GM21526 (cell line): ENCODE measurements around the gene DARS1.

Source experiments
- ATAC-seq: cut with Tn5 transposase; IDR thresholded peaks from one replicate; pipeline ENCODE4 v1.9.1; 2021; ENCODE audit warnings: moderate library complexity; ENCODE audit not compliant: unreplicated experiment, low FRiP score

DARS1 gene

DNA sequence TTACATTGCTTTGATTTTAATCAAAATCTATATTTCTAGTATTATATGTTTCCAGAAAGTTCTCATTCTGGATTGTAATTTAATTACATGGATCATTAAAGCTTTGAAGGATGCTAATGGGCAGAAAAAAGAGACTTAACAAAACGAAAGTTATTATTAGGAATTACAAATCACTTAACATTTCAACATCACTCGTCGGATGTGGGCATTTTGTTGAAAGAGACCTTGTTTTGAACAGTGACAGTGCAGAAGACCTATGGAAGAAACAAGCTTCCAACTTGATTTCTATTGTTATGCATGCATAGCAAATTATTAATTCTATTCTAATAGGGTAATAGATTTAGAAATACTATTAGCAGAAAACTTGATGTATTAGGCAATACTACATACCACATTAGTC lies 31.4 kb upstream of the DARS1 start:
- ATAC-seq = no peak

DNA sequence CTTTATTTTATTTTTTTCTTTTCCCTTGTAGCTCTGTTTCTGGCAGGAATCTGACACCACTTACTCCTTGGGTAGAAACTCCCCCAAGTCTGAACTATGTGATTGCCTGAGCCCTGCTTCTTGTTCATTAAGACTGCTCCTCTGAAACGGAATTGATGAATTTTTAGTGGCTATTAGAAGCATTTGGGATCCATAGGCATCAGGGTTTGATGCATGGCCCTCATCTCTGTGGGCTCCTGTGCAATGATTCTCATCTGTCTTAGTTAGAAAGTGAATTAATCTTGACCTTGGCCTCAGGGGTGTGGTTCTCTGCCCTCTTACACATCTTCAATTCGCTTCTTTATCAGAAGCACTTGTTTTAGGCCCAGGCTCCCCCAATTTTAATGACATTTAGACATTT lies 31.0 kb upstream of the DARS1 start:
- ATAC-seq = no peak

DNA sequence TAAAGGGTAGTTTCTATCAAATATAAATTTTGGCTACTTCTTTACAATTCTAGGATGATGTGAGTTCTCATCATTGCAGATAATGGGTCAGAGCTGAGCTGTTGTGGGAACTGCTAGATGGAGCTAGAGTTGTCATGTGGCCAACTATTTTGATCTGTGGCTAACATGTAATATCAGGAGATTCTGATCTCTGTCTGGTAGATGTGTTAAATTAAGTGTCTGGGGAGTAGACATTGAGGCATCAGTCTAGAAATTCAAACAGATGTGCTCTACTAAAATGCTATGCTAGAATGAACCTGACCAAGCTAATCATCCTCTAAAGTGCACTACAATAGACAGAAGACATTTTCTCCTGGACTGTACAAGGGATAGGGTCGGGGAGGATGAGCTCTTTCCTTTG lies 30.3 kb upstream of the DARS1 start:
- no peak for ATAC-seq

DNA sequence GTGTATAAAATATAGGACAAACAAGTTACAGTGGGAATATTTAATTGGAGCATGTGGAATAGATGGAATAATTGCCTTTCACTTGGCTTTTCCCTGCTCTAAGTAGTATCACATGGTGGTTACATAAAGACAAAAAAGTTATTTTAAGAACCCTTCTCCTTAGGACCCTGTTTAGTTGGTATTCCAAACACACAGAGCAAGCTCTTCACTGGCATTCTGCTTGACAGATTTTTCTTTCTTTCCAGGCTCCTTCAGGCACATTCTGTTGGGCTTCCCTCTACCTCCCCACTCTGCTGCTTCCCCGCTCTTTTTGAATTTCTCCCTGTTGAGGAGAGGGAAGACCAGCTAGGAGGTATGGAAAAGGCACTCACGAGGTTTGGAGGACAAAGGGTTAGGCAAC lies 29.0 kb upstream of the DARS1 start:
- no peak for ATAC-seq

DNA sequence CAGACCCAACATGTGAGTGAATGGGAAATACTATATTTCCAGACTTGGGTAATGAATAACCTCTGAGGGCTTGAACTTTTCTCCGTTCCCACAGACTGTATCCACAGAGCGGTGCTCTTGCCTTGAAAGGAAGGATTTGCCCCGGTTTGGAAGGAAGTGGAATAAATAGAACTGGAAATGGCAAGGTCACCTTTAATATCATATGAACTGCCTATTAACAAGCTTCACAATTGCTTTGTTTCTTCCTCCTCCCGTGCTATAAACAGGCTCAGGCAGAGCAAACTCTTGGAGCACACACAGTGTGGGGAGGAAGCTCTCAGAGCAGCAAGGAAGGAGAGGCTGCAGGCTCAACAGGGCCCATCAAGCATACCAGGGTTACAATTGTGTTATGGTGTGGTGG lies 28.5 kb upstream of the DARS1 start:
- no peak for ATAC-seq

DNA sequence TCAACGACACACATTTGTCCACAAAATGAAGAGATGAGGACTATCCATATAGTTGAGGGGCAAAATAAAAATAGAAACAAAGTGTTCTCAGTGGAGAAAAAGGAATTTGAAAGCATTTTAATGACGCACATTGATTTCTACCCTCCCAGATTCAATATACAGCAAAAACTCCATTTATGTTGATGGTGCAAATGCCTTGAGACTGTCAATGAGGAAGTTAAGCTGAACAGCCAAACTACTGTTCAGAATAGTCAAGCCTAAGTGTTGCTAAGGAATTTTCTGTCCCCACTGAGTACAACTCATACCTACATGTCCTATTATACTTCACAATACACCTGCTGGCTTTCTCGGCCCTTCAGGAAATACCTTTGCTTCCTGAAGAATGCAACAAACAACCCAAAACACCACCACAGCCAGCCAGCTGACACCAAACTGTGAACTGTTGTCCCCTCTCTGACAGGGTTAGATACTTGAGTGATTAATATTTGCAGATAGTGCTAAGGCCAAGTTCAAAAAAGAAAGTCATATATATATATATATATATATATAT lies 27.8 kb upstream of the DARS1 start:
- ATAC-seq = no peak

DNA sequence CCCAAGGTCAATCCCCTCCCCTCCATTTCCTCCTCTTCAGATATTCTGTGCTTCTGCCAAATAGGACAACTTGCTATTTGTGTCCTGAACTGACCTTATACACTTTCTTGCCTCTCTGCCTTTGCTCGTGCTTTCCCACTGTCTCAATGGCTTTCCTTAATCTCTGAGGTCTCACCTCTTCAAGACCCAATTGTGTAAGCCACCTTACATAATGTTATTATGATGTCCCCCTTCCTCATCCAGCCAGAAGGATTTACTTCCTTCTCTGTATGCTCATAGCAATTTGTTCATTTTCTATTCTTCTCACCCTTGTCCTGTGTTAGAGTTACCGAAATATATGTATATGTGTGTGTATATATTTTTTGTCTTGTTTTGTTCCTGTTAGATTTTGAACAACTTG lies 26.9 kb upstream of the DARS1 start:
- ATAC-seq = no peak

DNA sequence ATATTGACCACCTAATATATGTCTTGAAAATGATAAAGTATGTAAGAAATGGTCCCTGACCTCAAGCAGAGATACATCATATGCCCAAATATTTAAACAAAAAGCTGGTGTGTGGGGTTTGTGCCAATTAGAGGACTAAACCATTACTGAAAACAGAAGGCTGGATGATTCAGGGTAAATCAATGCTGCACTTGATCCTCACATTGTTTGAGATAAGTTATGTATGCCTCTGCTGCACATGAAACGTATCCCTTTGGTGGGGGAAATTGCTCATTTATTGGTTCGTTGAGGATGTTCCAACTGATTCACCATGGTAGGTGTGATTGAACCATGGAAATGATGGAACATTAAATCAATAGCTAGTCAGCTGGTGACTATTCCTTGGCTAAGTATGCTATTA lies 24.7 kb upstream of the DARS1 start:
- no peak for ATAC-seq

DNA sequence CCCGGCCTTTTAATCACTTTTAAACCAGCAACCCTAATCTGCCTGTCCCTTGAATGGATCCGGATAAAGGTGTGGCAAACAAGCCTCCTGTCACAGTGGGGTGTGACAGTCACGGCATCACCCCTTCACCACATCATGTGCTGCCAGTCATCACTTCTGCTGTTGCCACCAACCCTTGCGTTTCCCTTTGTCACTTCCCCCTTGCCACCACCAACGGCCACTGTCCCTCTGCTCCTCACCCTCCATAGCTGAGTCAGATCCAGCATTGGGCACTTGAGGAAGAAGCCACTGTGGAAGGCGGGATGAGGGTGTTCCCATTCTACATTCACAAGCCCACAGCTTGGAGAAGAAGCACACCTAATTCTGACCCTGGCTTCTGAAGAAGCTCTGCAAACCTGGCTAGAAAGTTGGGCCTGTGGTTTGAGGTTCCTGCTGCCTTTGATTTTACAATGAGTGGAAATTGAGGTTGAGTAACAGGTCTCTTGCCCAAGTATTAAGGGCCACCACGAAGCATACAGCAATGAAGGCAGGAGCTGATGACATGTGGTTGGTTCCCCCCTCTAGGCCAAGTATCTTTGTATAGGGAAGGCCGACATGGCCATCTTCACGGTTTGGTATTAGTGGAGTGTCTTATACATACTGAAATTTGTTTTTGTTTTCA lies 22.9 kb upstream of the DARS1 start:
- no peak for ATAC-seq

DNA sequence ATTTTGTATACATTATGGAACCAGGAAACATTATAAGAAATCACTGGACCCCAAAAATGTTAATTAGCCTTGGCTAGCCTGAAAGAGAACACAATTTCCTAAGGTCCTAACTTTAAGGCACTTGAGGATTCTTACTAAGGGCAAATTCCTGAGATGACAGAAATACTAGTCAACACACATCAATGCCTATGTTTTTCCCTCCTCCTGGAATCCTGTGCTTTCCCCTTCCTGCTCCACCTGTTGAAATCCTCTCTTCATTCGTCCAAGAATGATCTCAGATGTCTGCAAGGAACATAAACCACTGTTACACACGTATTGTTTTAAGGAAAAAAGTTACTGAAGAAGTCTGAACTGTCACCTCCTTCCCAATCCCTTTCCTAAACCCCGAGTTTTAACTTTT lies 21.2 kb upstream of the DARS1 start:
- no peak for ATAC-seq

DNA sequence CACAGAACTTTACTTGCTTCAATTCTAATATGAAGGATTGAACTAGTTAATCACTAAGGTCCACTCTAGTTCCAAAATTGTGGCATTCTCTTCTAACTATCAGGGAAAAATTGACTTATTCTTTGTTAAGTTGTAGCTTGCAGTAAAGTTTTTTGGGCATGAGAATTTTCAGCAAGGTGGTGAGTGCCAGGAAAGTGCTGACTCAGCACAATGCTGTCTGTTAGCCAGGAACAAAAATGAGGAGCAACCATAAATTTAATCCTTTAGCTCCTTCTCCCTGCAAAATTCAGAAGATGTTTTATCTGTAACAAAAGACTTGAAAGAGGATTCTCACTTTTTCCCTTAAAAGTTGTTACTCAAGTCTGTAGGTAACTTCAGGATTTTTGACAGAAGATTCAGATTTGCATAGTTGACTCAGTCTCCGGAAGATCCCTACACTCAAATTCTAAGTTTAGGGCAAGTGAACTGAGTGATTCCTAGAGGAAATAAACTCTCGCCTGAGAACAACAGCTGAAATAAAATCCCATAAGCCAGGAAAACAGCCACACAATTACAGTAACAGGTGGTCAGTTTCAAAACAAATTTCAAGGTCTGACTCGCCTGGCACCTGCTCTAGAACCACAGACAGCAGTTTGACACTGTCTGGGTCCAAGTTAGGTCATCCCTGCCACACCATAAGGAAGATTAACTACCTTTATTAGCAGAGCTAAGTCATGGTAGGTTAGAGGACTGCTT lies 20.2 kb upstream of the DARS1 start:
- no peak for ATAC-seq

DNA sequence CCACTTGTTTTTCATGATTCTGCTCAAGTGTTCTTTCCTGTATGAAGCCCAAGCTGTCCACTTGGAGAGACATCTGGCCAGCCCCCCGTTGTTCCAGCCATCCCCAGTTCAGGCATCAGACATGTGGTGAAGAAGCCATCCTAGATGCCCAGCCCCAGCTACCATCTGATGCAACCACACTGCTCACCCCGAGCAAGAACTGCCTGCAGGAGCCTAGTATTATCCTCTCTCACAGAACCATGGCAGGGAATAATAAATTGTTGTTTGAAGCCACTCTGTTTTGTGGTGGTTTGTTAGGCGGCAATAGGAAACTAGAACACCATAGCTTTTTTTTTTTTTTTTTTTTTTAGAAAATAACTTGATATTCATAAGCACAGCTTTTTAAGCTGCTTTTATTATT lies 19.5 kb upstream of the DARS1 start:
- ATAC-seq = no peak

DNA sequence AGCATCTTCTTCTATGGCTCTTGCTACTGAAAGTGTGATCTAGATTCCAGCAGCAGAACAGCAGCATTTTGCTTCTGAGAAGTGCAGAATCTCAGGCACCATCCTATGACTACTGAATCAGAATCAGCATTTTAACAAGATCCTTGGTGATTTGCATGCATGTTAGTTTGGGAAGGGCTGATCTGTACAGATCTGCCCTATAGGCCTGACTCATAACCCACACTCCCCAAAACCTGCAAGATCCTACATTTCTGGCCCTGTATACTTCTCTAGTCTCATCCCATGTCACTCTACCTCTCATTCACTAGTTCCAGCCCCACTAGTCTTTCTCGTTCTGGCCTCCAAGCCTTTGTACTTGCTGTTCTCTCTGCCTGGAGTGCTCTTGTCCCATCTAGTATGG lies 15.7 kb upstream of the DARS1 start:
- no peak for ATAC-seq

DNA sequence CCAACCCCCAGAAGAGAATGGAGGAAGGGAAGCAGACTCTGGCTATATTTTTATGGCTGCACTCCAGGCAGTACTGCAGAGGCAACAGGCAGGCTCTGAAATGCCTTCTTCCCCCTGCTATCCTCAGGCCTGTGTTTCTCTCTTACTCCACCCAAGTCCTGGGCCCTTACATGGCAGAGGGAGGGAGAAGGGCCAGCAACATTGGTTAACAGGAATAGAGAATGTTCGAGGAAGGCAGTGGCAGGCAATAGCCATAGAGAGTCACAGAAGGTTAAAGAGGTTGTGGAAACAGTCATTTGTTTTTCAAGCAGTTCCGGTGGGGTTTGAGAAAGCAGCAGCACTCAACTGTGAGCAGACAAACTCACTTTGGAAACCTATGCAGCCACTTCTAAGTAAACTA lies 15.1 kb upstream of the DARS1 start:
- ATAC-seq = peak; percentile 51

DNA sequence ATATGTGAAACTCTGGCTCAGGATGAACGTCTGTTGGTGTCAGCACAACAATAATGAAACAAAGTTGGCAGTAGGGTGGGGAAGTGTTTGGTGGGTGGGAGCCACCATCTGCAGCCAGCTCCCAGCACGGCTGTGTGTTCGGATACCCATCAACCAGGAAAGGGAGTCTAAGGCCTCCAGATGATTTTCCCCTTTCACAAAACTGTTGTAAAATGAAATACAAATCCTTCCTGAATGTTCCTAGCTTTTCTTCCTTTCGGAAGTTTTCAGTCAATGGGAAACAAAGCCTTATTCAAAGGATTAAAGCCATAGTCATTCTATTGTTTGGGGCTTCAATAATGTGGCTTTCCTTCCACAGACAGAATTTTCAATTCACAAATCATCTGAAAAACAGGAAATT lies 14.5 kb upstream of the DARS1 start:
- ATAC-seq = no peak

DNA sequence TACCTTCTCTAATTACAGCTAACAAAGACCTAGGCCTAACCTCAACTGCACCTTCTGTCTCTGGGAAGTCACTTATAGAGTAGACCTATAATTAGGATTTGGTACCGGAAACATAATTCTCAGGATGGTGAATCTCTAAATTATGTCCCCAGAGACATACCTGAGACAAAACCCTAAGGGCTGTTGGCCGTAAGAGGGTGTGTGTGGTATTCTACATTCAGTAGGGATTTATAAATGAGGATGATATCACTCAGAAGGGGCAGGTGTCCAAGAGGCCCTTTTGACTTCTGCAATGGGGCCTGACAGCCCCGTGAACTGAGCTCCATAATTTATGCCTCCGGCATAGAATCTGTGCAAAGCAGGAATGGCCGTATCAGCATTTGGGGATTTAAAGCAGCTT lies 13.5 kb upstream of the DARS1 start:
- no peak for ATAC-seq

DNA sequence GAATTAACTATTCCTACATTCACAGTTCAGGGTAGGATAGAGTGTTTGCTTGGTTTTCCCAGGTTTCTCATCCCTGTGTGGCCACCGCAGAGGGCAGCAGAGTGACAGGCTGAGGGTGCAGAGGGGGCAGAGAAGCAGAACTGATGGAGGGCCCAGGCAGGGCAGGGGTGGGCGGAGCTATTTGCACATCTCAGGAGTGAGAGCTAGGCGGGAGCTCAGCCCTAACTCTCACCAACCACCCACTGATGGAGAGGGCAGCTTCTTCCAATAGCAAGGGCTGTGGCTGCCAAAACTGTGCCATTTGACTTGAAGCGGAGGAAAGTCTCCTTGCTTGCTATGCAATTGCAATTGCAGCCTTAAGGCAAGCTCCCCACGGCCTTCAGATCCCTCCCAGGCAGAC lies 12.0 kb upstream of the DARS1 start:
- ATAC-seq = no peak

DNA sequence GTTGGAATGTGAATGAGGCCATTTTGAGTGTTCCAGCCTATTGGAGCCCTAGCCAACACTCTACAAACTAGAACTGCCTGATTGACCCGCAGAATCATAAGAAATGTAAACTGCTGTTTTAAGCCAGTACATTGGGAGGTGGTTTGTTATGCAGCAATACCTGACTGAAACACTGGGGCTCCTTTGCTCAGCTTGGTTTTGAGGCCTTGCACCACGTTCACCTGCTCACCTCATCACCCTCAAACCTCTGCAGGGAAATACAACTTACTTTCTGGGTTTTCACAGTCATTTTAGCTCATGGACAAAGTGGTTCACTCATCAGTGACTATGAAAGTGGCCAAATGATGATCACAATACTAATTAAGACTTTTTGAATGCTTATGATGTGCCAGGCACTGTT lies 10.9 kb upstream of the DARS1 start:
- ATAC-seq = no peak

DNA sequence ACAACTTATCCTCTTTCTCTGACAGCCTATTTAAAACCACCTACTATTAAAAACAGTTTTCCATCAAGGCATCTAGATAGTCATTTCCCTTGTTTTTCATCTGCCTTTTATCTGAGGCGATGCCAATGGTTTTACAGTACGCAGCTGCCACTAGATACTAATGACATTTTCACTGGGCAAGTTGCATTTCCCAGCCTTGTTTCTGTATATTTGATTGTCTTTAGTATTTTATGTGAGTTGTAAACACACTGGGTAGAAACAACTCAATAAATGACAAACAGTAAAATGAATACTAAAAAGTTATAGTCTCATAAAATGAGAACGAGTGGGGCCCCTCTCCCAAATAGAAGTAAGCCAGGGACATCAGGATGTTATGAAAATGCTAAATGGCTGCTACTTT lies 8.9 kb upstream of the DARS1 start:
- ATAC-seq = no peak

DNA sequence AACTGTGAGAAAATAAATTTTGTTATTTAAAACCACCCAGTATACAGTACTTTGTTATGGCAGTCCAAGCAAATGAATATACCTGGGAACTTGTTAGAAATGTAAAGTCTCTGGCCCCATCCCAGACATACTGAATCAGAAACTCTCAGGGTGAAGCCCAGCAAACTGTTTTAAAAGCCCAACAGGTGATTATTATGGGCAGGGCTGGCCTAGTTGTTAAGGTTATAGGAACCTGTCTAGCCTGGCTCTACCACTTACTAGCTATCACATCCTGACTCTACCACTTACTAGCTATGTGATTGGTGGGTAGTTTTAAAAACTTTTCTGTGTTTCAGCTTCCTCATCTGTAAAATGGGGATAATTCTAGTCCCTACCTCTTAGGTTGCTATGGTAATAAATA lies 8.0 kb upstream of the DARS1 start:
- ATAC-seq = no peak

DNA sequence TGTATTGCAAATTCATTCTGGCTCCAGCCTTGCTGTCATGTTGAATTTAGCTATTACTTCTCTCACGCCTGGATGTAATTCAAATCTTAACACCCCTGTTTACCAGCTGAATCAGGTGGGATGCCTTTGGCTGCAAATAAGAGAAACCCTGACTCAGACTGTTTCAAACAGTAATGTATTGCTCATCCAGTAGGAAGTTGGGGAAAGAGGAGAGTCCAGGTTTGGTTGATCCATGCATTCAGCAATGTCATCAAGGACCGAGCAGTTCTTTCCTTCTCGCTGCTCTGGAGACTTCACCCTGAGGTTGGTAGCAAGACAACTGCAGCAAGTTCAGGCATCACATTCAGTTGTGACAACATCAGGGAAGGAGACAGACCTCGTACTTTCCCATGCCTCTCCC lies 6.4 kb upstream of the DARS1 start:
- ATAC-seq = no peak

DNA sequence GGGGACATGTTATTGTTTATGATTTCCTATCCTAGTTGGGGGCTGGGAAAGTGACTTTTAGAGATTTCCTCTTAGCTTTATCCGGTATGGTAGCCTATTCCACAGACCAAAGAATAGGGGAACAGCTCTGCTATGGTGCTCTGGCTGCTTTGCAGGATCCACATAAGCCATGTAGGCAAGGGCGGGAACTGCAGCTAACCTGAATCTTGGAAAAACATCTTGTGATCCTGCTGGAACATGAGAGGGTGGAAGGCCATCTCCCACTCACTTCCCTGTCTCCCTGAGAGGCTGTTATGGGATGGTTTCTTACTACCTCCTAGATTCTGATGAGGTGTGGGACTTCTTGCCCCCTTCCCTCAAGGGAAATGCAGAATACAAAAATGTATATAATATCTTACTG lies 2.0 kb upstream of the DARS1 start:
- no peak for ATAC-seq
